IPS-11a (cell line): ENCODE results near the gene ARHGDIB.

Experiments
- H3K4me3 ChIP-seq: one replicate; pipeline ENCODE4 v1.5.1; 2013; ENCODE audit warnings: low read depth, low read length, control low read depth

The ARHGDIB gene

DNA sequence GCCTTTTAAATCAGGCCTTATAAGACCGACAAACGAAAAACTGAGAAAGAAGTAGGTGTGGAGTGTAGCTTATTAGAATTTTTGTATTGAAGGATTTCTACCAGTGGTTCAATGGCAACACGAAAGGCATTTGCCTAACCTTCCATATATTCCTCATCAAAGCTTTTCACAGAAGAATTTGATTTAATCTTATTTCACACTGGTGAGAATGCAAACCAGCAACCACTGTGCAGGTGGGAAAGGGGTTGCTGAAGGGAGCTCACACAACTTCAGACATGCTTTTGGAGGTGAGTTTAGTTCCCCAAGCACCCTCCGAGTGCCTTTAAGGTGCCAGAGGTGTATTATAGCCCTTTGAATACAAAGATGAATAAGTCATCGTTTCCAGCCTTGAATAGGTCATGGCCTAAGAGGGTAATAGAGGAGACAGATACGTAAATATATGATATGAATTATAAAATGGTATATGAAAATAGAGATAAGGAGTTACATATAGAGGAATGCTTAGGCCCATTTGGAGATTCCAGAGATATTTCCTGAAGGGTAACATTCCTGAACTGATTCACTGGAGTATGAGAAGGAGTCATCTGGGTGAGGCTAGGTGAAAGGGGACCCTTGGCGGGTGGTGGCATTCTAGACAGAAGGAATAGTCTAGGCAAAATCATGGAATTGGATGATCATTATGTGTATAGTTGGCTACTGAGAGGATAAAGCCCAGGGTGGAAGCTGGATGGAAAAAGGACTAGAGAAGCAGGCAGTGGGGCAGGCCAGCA is 29.4 kb downstream of the ARHGDIB start:
- H3K4me3 ChIP-seq, result no peak overlapping the region

DNA sequence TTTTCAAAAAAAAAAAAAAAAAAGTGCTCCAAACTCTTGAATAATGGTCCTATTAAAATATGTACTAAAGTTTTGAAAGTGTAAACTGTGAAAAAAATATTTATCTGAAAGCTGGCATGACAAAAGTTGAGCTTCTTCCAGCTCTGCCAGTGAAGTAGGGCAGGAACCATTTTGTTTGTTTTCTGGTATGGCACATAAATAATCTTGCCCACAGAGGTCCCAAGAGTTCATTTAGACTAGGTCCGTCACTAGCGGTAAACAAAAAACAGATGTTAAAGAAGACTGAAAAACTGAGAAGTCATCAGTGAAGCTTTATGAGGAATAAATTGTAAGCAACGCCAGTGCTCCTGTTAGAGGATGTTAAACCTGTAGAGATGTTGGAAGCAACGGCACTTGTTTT is 30.0 kb downstream of the ARHGDIB start:
- no peak overlapping the region for H3K4me3 ChIP-seq

DNA sequence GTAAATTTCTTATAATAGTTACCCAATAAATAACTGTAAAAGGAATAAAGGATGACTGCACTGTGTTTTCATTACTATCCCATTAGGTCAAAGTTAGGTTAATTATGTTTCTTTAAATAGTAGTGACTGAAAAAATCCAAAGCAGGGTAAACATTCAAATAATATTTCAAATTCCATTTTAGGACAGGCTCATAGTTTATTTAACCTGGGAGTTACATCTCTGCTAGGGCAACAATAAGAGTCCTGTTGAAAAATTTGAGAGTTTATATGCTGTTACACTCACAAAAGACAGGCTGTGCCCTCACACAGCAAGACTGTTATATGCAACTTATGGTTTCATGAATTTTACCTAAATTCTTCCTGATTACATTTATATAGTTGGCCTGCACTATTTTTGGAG is 31.1 kb downstream of the ARHGDIB start:
- no peak overlapping the region for H3K4me3 ChIP-seq

DNA sequence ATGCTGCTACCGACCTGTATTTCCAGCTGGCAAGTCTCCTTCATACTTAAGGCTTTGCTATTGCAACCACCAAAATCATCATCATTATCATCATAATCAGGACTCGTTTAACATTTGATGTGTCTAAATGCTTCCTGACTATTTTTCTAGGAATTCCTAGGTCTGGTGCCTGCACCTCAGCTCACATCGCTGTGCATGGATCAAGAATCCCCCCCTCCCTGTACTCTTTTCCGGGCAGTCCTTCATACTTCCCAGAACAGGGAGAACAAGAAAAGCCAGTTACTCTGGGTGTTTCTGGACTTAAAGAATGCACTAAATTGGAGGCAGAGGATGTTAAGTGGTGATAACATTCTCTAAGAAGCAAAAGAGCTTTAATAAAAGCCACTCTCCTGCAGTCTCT is 32.5 kb downstream of the ARHGDIB start:
- no peak overlapping the region for H3K4me3 ChIP-seq

DNA sequence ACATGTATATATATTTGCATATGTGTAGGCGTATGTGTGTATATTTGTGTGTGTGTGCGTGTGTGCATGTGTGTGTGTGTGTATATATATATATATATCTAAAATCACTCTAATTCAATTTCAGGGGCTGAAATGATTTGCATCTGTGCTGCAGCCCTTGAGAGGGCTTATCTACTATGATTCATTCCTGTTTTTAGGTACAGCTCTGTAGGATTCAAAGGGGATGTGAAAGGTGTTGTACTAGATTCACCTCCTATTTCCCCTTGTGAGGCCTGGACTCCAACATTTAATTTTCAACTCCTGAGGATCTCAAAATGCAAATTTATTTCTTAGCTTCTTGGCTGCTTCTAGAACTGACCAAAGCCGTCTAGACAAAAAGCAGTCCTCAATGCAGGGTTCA is 34.1 kb downstream of the ARHGDIB start:
- no peak overlapping the region for H3K4me3 ChIP-seq

DNA sequence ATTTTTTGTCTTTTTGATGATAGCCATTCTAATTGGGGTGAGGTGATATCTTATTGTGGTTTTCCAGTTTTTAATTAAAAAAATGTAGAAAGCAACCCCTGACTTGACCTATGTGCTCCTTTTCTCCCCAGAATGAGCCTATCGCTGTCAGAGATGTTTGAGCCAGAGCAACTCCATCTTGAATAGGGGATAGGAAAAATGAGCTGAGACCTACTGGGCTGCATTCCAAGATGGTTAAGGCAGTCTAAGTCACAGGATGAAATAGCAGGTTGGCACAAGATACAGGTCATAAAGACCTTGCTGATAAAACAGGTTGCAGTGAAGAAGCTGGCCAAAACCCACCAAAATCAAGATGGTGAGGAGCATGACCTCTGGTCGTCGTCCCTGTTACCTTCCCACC is 36.9 kb downstream of the ARHGDIB start:
- no peak overlapping the region for H3K4me3 ChIP-seq

DNA sequence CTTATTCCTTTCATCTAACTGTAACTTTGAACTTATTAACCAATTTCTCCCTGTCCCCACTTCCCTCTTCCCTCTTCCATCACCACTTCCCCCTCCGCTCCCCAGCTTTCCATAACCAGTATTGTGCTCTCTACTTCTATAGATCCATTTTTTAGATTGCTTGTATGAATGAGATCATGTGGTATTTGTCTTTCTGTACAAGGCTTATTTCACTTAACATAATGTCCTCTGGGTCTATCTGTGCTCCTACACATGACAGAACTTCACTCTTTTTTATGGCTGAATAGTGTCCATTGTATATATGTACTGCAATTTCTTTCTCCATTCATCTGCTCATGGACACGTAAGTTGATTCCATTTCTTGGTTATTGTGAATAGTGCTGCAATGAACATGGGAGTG is 37.5 kb downstream of the ARHGDIB start:
- no peak overlapping the region for H3K4me3 ChIP-seq

DNA sequence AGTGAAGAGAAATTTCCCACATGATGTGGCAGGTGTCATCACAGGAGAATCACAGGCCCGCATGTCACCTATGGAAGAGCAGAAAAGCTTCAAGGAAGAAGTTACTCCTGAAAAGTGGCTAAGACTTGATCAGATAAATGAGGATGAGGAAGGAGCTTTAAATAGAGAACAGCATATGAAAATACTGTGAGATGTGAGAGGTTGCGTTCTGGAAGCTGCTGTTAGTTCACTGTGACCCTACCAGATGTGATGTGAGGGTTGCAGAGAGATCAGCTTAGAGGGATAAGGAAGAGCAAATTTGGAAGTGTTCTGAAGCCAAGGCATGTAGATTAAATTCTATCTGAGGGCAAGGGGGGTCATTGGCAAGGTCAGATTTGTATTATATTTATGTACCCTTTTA is 40.2 kb downstream of the ARHGDIB start:
- no peak overlapping the region for H3K4me3 ChIP-seq

DNA sequence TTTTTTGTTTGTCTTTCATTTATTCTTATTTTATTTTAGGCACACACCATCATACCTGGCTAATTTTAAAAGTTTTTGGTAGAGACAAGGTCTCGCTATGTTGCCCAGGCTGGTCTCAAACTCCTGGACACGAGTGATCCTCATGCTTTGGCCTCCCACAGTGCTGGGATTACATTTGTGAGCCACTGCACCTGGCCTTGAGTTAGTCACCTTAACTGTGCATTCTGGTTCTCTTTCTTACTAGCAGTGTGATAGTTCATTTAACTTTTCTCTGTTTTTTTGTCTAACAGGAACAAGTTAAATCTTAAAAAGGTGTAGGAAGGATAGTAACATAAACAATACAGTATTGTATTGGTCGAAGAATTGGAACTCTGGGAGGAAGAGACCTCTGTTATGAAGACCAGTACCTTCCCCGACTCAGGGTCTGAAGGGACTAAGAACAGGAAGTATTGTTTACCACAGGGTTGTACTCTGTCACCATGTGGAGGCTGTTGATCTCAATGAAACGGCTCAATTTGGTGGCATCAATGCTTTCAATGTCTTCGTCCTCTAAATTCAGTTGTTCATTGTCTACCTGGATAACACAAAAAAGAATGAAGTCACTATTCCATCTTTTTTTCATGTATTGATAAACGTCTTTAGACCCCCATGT is 40.8 kb downstream of the ARHGDIB start:
- H3K4me3 ChIP-seq, result no peak overlapping the region

DNA sequence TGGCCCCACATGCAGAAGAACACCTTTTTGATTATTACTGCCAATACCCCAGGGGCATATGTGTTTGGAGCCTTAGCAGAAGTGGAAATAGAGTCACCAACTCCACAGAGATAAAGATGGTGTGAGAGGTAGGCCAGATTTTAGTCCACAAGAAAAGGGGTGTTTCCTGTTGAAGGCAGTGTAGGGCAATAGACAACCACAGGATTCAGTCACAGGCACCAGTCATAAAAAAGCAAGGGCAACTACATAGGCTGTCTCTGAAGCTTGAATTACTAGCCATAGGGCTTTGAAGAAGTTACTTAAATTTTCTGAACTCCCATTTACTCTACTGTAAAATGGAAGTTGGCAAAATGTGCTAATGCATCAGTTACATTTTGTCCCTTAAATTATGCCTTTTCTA is 41.9 kb downstream of the ARHGDIB start:
- H3K4me3 ChIP-seq, result no peak overlapping the region

DNA sequence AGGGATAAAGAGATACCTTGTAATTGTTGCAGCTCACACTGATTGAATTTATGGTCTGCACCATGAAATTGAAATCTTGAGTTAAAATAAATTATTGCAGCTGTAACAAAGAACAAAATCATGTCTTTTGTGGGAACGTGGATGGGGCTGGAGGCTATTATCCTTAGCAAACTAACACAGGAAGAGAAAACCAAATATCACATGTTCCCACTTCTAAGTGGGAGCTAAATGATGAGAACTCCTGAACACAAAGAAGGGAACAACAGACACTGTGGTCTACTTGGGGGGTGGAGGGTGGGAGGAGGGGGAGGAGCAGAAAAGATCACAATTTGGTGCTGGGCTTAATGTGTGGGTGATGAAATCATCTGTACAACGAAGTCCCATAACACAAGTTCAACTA is 45.7 kb downstream of the ARHGDIB start:
- H3K4me3 ChIP-seq, result no peak overlapping the region

DNA sequence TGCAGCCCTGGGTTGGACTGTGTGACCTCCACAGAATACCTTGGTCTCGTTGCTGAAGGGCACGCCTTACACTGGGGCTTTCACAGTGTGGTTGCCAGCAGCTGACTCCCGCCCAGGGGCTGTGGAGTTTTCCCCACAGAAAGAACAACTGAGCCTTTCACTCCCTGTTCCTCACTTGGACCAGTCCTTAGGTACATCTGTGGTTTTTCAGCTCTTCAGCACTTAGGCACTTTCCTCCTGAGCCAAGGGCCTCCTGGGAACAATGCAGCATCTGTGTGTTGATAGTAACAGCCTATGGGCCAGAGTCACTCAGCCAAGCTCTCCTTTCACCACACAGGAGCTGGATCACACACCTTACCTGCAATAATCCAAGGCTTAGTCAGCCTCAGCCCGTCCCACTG is 48.0 kb downstream of the ARHGDIB start:
- no peak overlapping the region for H3K4me3 ChIP-seq

DNA sequence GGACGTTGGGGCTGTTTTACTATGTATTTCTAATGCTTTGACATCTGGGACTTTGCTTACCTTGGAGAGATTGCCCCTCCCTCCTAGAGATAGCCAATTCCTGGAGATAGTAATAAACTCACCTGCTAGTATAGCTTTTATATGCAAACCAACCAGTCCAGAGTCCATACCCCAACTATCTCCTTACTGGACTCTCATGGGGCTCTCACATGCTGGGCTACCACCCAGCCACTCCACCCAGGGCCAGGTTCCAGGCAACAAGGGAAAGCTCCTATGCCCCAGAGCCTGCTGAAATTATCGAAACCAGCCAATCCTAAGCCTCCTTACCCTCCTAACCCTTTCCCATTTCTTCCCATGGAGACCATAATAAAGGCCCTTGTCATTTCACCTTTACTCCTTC is 50.3 kb downstream of the ARHGDIB start:
- H3K4me3 ChIP-seq, result no peak overlapping the region

DNA sequence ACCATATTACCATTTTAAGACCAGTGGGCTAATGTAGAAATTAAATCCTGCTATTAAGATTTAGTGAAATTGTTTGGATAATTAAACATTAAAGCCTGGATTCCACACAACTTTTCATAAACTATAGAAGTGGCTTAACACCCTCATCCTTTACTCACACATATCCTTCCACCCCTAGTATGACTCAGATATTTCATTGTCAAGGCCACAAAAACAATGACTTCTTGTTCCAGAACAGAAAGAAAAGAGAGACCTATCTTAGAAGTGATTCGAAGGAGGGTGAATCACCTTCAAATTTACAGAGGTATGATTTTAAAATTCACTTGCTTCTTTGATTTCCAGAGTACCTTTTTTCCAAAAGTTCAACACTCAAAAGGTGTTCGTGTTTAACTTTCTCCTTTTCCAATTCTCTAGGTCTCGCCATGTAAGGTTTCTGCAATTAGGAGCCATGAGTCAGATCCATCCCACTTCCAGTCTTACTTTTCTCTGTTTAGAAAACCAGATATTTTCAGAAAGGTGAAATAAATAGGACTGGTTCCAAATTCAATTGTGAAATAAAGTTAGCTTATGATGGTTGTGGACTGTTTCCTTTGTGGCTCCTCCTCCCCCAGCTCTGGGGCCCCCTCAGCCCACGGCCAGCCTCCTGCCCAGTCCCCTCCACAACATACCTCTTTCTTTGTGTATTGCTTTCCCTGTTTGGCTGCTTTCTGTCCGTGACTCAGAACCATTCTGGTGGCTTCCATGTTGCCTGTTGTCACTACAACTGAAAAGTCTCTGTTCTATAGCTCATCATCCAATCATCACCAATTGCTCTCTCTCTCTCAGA is 51.1 kb downstream of the ARHGDIB start:
- no peak overlapping the region for H3K4me3 ChIP-seq

DNA sequence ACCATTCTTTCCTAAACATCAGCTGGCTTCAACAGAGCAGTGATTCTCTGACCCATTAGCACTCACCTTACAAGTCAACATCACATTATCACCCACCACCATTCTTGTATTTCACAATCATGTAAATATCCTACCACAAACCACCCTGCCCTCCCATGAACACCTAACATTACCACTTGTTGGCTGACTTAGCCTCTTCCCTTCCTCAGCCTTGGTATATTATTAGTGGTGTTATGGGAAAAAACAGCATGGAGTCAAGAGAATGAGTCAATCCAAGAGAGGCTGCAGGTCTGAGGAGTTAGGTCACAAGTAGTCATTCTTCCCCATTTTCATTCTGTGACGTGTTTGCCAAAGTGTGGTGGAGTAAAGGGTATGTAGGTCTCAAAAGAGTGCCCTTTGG is 53.4 kb downstream of the ARHGDIB start:
- no peak overlapping the region for H3K4me3 ChIP-seq

DNA sequence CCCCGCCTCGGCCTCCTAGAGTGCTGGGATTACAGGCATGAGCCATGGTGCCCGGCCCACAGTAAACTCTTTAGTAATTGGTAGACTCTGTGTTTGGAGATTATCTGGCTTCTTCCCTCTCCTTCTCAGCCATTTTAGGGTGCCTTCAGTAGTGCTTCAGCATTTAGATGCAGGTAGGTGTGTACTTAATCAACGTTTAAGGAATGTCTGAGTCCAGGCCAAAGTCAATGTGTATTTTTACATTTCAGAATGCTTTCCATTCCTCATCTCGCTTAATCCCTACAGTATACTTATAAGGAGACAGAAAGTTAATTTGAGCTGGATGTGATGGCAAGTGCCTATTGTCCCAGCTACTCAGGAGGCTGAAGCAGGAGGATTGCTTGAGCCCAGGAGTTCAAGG is 55.3 kb downstream of the ARHGDIB start:
- H3K4me3 ChIP-seq, result no peak overlapping the region

DNA sequence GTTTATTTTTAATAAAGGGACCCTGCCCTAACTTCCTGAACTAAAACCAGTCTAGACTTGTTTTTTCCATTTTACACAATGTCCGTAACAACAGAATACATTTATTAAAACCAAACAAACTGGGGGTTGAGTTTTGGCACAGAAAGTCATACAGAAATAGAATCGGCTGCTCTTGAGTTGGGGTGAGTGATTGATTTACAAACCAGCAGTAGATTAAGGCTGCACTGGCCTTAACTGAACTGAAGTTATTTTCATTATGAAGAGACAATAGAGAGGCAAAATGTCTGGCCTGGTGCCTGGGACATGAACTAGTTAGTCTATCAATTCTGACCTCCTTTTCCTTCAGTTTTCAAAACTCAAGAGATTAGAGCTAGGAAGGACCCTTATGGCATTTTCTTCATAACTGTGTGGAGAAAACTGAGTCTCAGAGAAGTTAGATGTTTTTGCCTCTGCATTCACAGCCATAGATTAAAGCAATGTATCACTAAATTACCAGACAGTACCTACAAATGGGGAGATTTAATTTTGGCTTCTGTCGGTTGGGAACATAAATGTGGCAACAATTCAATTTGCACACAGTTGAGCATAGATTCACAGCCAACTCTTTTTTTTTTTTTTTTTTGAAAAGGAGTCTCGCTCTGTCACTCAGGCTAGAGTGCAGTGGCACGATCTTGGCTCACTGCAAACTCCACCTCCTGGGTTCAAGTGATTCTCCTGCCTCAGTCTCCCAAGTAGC is 56.0 kb downstream of the ARHGDIB start:
- no peak overlapping the region for H3K4me3 ChIP-seq

DNA sequence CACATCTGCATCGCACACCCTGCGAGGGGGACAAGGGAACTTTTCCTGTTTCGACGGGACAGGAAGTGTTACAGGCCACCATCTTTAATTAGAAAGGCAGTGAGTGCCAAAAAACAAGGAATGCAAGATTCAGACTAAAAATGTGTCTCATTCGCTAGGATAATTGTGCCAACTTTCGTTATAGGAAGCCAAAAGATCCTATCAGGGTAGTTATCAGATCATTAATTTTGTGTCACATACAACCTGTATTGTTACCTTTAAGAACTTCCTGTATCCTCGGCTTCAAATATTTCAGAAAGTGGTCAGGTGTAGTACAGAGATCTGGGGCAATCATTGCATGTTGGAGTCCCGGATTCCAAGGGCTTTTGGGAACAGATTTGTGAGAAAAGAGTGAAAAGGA is 56.5 kb downstream of the ARHGDIB start:
- H3K4me3 ChIP-seq, result no peak overlapping the region

DNA sequence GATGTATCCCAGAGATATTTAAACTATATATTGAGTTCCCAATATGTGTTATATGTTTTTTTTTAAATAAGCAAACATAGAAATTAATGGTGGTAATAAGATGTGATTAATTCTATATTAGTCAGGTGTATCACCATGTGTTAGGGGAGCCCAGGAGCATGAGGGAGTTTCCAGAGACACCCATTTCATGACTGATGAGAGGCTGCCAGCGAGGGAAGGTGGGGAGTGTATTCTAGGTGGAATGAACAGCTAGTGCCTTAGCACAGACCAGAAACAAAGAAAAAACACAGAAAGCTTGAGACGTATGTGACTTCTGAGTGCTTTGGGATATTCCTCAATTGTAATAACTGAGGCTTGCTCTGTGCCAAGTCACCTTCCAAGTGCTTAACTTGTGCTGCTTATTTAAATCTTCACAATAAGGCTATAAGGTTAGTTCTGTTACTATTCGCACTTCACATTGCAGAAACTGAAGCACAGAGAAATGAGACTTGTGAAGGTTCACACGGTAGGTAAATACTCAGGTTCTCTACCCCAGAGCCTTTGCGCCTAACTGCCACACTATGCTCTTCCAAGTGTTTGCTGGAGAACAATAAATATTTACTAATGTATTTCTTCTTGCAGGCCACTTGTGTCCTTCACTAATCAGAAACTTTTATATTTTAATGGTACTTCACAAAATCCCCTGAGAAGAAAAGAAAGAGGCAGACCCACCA is 57.9 kb downstream of the ARHGDIB start:
- no peak overlapping the region for H3K4me3 ChIP-seq

DNA sequence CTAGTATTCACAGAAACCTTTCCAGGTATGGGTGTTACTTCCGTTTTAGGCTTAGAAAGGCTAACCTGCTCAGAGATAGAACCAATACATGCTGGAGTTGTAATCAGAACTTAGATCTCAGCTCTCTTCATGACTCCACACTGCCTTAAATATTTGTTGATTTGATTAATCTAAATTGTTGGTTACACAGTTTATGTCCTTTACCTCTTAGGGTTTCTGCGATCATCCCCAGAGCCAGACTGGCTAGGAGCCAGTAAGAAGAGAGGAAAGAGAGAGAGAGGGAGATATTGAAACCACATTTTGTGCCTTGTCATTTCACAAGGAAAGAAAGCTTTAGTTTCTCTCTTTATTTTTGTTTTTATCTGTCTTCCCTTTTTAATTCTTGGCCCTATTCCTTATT is 58.9 kb downstream of the ARHGDIB start:
- no peak overlapping the region for H3K4me3 ChIP-seq

DNA sequence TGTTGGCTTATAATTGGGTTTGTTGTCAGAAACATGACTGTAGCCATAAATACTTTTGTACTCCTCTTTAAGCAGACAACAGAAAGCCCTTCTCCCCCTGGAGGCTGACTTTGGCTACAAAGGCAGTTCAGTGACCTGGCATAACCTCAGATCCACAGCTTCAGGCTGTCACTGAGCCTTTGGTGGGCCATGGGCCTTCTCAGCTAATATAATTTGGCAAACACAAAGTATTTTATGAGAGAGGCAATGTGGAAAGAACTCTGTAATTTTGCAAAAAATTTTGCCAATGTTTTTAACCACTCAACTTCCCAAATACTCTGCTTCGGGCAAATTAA is 60.2 kb downstream of the ARHGDIB start:
- H3K4me3 ChIP-seq, result no peak overlapping the region
